ENCODE measurements around the gene DCC.

The DCC gene

DNA sequence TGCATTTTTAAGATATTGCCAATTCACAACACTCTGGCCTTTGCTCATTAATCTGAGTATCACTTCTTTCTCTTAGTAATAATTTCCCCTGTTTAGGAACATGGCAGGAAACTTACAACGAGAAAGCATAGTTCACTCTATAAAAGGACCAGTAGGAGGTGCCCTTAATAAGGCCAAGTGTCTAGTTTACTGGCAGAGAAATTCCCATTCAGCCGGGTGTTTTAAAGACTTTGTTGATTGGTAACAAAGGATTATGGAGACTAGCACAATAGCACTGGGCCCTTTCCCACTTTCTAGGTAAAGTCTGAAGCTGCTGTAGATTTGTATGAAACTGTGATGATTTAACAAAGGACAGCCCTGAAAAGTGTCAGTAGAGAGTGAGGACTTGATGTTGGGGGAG is 3.1 kb downstream of the DCC start:
- H3K9me3 Mint-ChIP-seq: no peaks in the 10 kb centered on the region
- H3K27ac Mint-ChIP-seq: no peak overlapping the region
- H3K4me1 Mint-ChIP-seq: peaks cover 27% of the 10 kb centered on the region
- peaks cover 6% of the 10 kb centered on the region for H3K27me3 Mint-ChIP-seq (ENCODE audit: low read depth)
- H3K36me3 Mint-ChIP-seq (ENCODE audit: low read depth): no peaks in the 10 kb centered on the region
- H3K4me3 Mint-ChIP-seq: no peak overlapping the region
- TF ChIP-seq, protein P1, sequence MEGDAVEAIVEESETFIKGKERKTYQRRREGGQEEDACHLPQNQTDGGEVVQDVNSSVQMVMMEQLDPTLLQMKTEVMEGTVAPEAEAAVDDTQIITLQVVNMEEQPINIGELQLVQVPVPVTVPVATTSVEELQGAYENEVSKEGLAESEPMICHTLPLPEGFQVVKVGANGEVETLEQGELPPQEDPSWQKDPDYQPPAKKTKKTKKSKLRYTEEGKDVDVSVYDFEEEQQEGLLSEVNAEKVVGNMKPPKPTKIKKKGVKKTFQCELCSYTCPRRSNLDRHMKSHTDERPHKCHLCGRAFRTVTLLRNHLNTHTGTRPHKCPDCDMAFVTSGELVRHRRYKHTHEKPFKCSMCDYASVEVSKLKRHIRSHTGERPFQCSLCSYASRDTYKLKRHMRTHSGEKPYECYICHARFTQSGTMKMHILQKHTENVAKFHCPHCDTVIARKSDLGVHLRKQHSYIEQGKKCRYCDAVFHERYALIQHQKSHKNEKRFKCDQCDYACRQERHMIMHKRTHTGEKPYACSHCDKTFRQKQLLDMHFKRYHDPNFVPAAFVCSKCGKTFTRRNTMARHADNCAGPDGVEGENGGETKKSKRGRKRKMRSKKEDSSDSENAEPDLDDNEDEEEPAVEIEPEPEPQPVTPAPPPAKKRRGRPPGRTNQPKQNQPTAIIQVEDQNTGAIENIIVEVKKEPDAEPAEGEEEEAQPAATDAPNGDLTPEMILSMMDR (IDR thresholded peaks at IDR 0.05; ENCODE audit: unreplicated experiment in 3 of 3): peak; percentile 17 to 31 (median 17)

DNA sequence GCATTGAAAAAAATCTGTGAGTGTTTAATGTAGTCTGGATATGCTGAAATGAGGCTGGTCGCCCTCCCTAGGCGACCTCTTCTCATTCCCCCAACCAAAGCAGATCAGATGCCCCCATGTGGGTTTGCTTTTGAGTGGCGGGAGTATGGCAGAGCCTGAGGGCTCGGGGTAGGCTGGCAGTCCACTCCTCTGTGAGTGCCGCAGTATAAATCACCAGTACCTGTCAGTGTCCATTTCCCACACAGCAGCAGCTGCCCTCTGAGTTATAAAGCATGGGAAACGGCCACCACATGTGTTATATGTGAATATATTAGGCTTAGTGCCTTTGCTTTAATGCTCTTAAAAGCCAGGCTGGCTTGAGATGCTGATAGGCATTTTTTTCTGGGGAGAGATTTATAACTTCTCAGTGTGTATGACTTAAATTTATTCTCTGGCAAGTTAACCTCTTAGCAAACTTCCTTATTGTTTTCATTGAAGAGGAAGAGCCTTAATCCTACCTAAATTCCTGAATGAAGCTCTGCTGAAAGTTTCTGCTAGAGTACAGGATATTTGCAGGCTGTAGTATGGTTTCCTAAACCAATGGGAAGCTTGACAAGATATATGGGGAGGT is 3.8 kb downstream of the DCC start:
- Mint-ChIP-seq H3K36me3 (ENCODE audit: low read depth) (no peaks in the 10 kb centered on the region), H3K27me3 (ENCODE audit: low read depth) (peaks cover 6% of the 10 kb centered on the region), H3K4me1 (peaks cover 27% of the 10 kb centered on the region), H3K27ac (no peak overlapping the region), H3K9me3 (no peaks in the 10 kb centered on the region), H3K4me3 (no peak overlapping the region)
- TF ChIP-seq, protein P1 (IDR thresholded peaks at IDR 0.05; ENCODE audit: unreplicated experiment in 3 of 3): no peak

DNA sequence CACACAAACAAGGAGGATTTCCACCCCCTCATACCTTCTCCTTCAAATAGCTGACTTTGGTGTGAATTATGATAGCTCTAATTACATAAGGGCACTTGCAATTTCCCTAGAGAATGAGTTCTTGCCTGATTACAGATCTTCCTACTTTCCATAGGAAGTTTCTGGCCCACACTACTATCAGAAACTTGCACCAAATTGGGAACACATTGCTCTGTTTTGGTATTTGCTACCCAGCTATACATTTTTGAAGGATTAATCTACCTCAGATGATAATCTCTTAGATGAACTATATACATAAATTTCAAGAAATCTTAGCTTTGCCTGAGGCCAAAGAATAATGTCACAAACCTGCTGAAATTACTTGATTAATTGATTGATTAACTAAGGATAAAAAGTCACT is 4.9 kb downstream of the DCC start:
- no peaks in the 10 kb centered on the region for H3K36me3 Mint-ChIP-seq (ENCODE audit: low read depth)
- H3K27ac Mint-ChIP-seq: no peak overlapping the region
- peaks cover 6% of the 10 kb centered on the region for H3K27me3 Mint-ChIP-seq (ENCODE audit: low read depth)
- TF ChIP-seq, protein P1 (IDR thresholded peaks at IDR 0.05; ENCODE audit: unreplicated experiment in 3 of 3): no peak
- H3K4me1 Mint-ChIP-seq: peaks cover 24% of the 10 kb centered on the region
- H3K9me3 Mint-ChIP-seq: no peaks in the 10 kb centered on the region
- H3K4me3 Mint-ChIP-seq: no peak overlapping the region

DNA sequence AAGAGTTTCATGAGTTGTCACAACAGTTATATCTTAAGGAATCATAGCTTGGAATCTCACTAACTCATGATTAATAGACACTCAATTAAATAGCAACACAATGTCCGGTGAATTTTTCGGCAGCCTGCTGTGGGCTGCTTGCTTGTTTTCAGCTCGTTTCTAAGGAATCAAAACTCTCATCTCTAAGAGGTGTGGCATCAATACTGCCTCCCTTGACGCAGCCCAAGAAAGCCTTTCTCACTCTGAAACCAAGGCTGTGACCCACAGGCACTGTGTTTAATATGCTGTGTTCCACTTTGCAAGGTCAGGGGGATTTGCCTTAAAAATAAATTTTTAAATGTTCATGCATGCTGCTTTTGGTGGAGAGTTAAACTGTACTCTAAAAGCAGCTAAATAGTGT is 5.4 kb downstream of the DCC start:
- peaks cover 6% of the 10 kb centered on the region for H3K27me3 Mint-ChIP-seq (ENCODE audit: low read depth)
- no peak overlapping the region for H3K27ac Mint-ChIP-seq
- H3K36me3 Mint-ChIP-seq (ENCODE audit: low read depth): no peaks in the 10 kb centered on the region
- TF ChIP-seq, protein P1 (IDR thresholded peaks at IDR 0.05; ENCODE audit: unreplicated experiment in 3 of 3): no peak
- no peak overlapping the region for H3K4me3 Mint-ChIP-seq
- H3K4me1 Mint-ChIP-seq: peaks cover 19% of the 10 kb centered on the region
- H3K9me3 Mint-ChIP-seq: no peaks in the 10 kb centered on the region

DNA sequence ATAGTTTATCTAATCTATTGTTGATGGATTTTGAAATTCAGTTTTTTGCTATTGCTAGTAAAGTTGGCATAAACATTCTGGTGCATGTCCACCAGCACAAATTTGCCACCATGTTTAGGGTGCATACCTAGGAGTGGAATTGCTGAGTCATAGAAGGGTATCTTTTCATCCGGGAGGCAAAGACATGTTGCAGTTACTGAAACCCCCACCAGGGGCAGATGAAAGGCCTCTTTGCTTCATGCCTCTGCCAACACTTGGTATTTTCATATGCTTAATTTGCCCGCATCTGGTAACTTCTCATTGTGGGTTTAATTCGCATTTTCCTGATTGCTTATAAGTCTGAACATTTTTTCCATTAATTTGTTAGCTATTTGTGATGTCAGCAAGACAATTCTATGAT is 8.2 kb downstream of the DCC start:
- H3K27ac Mint-ChIP-seq: no peak overlapping the region
- TF ChIP-seq, protein P1 (IDR thresholded peaks at IDR 0.05; ENCODE audit: unreplicated experiment in 3 of 3): peak in 1 of 3 experiments; percentile 10
- peaks cover 11% of the 10 kb centered on the region for H3K27me3 Mint-ChIP-seq (ENCODE audit: low read depth)
- no peak overlapping the region for H3K4me3 Mint-ChIP-seq
- peaks cover 6% of the 10 kb centered on the region for H3K4me1 Mint-ChIP-seq
- H3K9me3 Mint-ChIP-seq: peaks cover 2% of the 10 kb centered on the region
- no peaks in the 10 kb centered on the region for H3K36me3 Mint-ChIP-seq (ENCODE audit: low read depth)

DNA sequence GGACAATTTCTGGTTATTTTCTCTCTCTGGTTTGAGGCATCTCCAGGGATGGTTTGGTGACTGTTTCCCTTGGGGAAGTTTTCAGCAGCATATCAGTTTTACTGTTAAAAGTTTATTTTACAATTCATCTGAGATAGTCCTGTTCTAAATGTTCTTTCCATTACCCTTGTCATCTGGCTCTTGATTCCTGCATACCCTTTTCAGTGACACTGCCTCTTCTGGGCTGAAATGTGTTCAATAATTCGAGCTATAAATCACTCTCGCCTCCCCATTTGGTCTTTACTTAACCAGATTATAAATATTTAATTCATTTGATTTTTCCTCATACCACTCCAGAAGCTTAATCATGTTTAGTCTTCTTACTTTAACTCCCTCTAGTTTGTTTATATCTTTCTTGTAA is 9.5 kb downstream of the DCC start:
- H3K9me3 Mint-ChIP-seq: peaks cover 2% of the 10 kb centered on the region
- peaks cover 15% of the 10 kb centered on the region for H3K27me3 Mint-ChIP-seq (ENCODE audit: low read depth)
- TF ChIP-seq, protein P1 (IDR thresholded peaks at IDR 0.05; ENCODE audit: unreplicated experiment in 3 of 3): no peak
- H3K36me3 Mint-ChIP-seq (ENCODE audit: low read depth): no peaks in the 10 kb centered on the region
- H3K4me1 Mint-ChIP-seq: peaks cover 5% of the 10 kb centered on the region
- H3K27ac Mint-ChIP-seq: no peak overlapping the region
- H3K4me3 Mint-ChIP-seq: no peak overlapping the region

Measured in nephron (organoid).